ENCODE measurements around the gene TSPOAP1. TPM values are rescaled to one million over a fixed set of nuclear protein-coding genes. Genes with fewer than 3 reads are reported as not detected.

Gene TSPOAP1
- total RNA-seq, 1 donor from 2014 or later: 0.79 TPM

DNA sequence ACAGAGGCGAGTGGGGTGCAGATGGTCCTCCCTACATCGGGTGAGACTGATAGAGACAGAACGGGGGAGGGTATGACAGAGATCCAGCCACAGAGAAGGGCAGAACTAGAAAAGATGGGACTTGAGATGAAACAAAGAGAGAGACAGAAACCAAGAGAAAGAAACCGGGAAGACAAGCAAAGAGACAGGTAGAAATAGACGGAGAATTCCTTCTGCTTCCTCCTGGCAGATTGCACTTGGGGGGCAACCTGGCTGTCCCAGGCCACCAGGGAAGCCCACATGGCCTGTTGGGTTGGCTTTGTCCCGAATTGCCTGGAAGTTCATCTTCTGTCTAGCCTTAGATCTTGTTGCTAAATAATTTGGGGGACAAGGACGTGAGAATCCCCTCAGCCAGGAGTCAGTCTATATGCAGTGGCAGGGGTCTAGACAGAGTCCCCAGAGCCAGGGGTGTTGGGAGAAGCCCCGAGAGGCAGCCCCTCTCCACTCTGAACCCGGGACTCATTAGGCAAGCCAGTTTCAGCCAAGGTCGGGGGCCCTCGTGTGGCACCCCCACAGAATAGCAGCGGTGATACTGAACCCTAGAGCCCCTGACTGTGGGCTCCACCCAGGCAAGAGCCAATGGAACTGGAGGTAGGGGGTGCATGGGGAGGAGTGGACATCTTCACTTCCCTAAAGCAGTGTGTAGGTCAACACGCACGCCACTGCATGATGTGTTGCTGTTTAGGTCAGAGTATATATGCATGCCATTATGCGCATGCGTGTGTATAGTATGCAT lies 627 bp upstream of the TSPOAP1 start:
- Mint-ChIP-seq H3K9me3 (ENCODE audit: unreplicated experiment) (no peaks in the 10 kb centered on the region), H3K4me3 (ENCODE audit: unreplicated experiment) (no peak overlapping the region), H3K27ac (ENCODE audit: unreplicated experiment) (no peak overlapping the region), H3K4me1 (ENCODE audit: low read depth, unreplicated experiment) (peaks cover 3% of the 10 kb centered on the region), H3K36me3 (ENCODE audit: low read depth, unreplicated experiment) (no peaks in the 10 kb centered on the region), H3K27me3 (ENCODE audit: low read depth, unreplicated experiment) (peaks cover 25% of the 10 kb centered on the region)
- Histone ChIP-seq H3K79me2 (ENCODE audit: insufficient read depth, low read length) (no peaks in the 10 kb centered on the region), H3K4me3 (ENCODE audit: insufficient read depth, low read depth, low read length) (no peak overlapping the region), H2AFZ (ENCODE audit: low read depth, low read length) (peak overlapping the region; percentile 56), H3K4me1 (ENCODE audit: insufficient read depth, low read length) (peaks cover 14% of the 10 kb centered on the region), H4K20me1 (ENCODE audit: insufficient read depth, low read length) (no peaks in the 10 kb centered on the region), H3K9ac (ENCODE audit: low read length) (no peak overlapping the region), H3K36me3 (ENCODE audit: insufficient read depth, low read length) (no peaks in the 10 kb centered on the region), H3K9me3 (ENCODE audit: insufficient read depth, low read depth, low read length) (no peaks in the 10 kb centered on the region), H3K27me3 (ENCODE audit: insufficient read depth, low read length) (peaks cover 18% of the 10 kb centered on the region), H3K27ac (ENCODE audit: low read depth, low read length) (no peak overlapping the region), H3K4me2 (ENCODE audit: low read length) (peak overlapping the region; percentile 72)
- TF ChIP-seq, protein P1, sequence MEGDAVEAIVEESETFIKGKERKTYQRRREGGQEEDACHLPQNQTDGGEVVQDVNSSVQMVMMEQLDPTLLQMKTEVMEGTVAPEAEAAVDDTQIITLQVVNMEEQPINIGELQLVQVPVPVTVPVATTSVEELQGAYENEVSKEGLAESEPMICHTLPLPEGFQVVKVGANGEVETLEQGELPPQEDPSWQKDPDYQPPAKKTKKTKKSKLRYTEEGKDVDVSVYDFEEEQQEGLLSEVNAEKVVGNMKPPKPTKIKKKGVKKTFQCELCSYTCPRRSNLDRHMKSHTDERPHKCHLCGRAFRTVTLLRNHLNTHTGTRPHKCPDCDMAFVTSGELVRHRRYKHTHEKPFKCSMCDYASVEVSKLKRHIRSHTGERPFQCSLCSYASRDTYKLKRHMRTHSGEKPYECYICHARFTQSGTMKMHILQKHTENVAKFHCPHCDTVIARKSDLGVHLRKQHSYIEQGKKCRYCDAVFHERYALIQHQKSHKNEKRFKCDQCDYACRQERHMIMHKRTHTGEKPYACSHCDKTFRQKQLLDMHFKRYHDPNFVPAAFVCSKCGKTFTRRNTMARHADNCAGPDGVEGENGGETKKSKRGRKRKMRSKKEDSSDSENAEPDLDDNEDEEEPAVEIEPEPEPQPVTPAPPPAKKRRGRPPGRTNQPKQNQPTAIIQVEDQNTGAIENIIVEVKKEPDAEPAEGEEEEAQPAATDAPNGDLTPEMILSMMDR (IDR thresholded peaks at IDR 0.05; ENCODE audit: insufficient read depth, low read depth, low read length): no peak
- TF ChIP-seq EZH2 (IDR thresholded peaks at IDR 0.05; ENCODE audit: insufficient read depth, low read length): no peak
- FAIRE-seq: no peak
- no peak for DNase-seq (ENCODE audit: low read depth)

DNA sequence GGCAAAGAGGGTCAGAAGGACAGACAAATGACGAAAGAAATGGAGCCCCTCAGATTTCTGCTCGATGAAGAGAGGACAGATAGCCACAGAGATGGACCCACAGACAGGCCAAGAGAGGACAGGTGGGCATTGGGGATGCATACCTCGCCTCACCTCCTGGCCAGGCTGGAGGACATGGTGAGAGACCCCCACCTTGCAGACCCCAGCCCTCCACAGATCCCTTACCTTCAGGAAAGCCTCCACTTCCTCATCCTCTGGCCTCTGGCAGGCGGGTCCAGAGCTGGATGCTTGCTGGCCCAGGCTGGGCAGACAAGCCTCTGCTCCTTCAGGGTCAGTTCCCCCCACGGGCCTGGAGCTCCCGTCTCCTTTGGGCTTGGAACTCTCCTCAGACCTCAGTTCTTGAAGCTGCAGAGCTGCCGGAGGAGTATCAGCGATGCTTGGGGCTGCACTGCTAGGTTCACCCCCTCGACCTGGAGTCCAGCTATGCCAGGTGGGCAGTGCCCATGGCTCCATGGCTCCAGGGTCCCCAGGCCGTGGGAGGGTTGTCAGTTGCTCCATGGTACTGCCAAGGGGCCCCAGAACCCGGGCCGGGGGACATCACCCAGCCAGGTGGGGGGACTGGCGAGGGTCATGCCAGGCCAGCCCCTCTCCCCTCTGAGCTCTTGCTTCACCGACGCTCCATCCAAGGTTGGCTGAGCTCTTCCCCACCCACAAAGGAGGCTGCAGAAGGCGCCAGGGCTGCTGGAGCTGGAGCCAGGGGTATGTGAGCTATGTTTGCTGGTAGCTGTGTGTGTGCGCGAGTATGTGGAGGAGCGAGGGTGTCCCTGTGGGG lies 1.0 kb downstream of the TSPOAP1 start:
- Mint-ChIP-seq H3K4me1 (ENCODE audit: low read depth, unreplicated experiment) (peaks cover 3% of the 10 kb centered on the region), H3K36me3 (ENCODE audit: low read depth, unreplicated experiment) (no peaks in the 10 kb centered on the region), H3K9me3 (ENCODE audit: unreplicated experiment) (no peaks in the 10 kb centered on the region), H3K27ac (ENCODE audit: unreplicated experiment) (no peak overlapping the region), H3K27me3 (ENCODE audit: low read depth, unreplicated experiment) (peaks cover 32% of the 10 kb centered on the region), H3K4me3 (ENCODE audit: unreplicated experiment) (no peak overlapping the region)
- H3K27ac ChIP-seq (ENCODE audit: low read depth, low read length): no peak overlapping the region
- no peak overlapping the region for H3K9ac ChIP-seq (ENCODE audit: low read length)
- no peak for FAIRE-seq
- H3K79me2 ChIP-seq (ENCODE audit: insufficient read depth, low read length): no peaks in the 10 kb centered on the region
- H3K27me3 ChIP-seq (ENCODE audit: insufficient read depth, low read length): peaks cover 18% of the 10 kb centered on the region
- no peak for TF ChIP-seq EZH2 (IDR thresholded peaks at IDR 0.05; ENCODE audit: insufficient read depth, low read length)
- TF ChIP-seq, protein P1 (IDR thresholded peaks at IDR 0.05; ENCODE audit: insufficient read depth, low read depth, low read length): no peak
- H3K4me3 ChIP-seq (ENCODE audit: insufficient read depth, low read depth, low read length): no peak overlapping the region
- peaks cover 18% of the 10 kb centered on the region for H3K4me1 ChIP-seq (ENCODE audit: insufficient read depth, low read length)
- no peaks in the 10 kb centered on the region for H3K36me3 ChIP-seq (ENCODE audit: insufficient read depth, low read length)
- H2AFZ ChIP-seq (ENCODE audit: low read depth, low read length): no peak overlapping the region
- DNase-seq (ENCODE audit: low read depth): no peak
- no peak overlapping the region for H3K4me2 ChIP-seq (ENCODE audit: low read length)
- no peaks in the 10 kb centered on the region for H3K9me3 ChIP-seq (ENCODE audit: insufficient read depth, low read depth, low read length)
- no peaks in the 10 kb centered on the region for H4K20me1 ChIP-seq (ENCODE audit: insufficient read depth, low read length)
